HEK293 (cell line): Measurements from ENCODE around the gene NOX1.

ENCODE experiments used
- CTCF ChIP-seq: fragments of 450-650 bp; formaldehyde crosslinking; IDR thresholded peaks from 2 replicates; pipeline ENCODE4 v1.5.1; 2016; ENCODE audit warnings: missing biosample characterization, missing genetic modification characterization
- HOXD13 ChIP-seq: sonication (generic); formaldehyde crosslinking; IDR thresholded peaks from 2 replicates; pipeline ENCODE4 v1.8.0; 2022; ENCODE audit warnings: missing genetic modification reagents, borderline replicate concordance
- RBAK ChIP-seq: fragments of 450-650 bp; formaldehyde crosslinking; IDR thresholded peaks from 2 replicates; pipeline ENCODE4 v1.5.1; 2016; ENCODE audit warnings: missing biosample characterization, missing genetic modification characterization
- REST ChIP-seq: fragments of 450-650 bp; formaldehyde crosslinking; IDR thresholded peaks from 2 replicates; pipeline ENCODE4 v1.5.1; 2016; ENCODE audit warnings: missing biosample characterization, missing genetic modification characterization
- SETDB1 ChIP-seq: IDR thresholded peaks from one replicate; pipeline ENCODE4 v1.6.1; 2017; ENCODE audit warnings: mild to moderate bottlenecking, low read length, moderate library complexity, mixed read lengths; ENCODE audit not compliant: insufficient read length
- ZBTB21 ChIP-seq: fragments of 450-650 bp; formaldehyde crosslinking; IDR thresholded peaks from 2 replicates; pipeline ENCODE4 v1.5.1; 2017; ENCODE audit warnings: missing biosample characterization, missing genetic modification characterization
- ZBTB7A ChIP-seq: fragments of 450-650 bp; formaldehyde crosslinking; IDR thresholded peaks from 2 replicates; pipeline ENCODE4 v1.5.1; 2016; ENCODE audit warnings: low read depth, missing biosample characterization, missing genetic modification characterization
- ZNF239 ChIP-seq: fragments of 450-650 bp; formaldehyde crosslinking; IDR thresholded peaks from 2 replicates; pipeline ENCODE4 v1.5.1; 2016; ENCODE audit warnings: missing biosample characterization, missing genetic modification characterization
- ZNF394 ChIP-seq: fragments of 450-650 bp; formaldehyde crosslinking; IDR thresholded peaks from 2 replicates; pipeline ENCODE4 v1.5.1; 2016; ENCODE audit warnings: missing biosample characterization, missing genetic modification characterization, mild to moderate bottlenecking, moderate library complexity, borderline replicate concordance
- ZNF645 ChIP-seq: fragments of 450-650 bp; formaldehyde crosslinking; IDR thresholded peaks from 2 replicates; pipeline ENCODE4; 2016; ENCODE audit warnings: missing biosample characterization, missing genetic modification characterization
- ZNF654 ChIP-seq: fragments of 450-650 bp; formaldehyde crosslinking; IDR thresholded peaks from 2 replicates; pipeline ENCODE4 v1.5.1; 2016; ENCODE audit warnings: low read depth, missing biosample characterization, missing genetic modification characterization
- ZNF837 ChIP-seq: fragments of 450-650 bp; formaldehyde crosslinking; IDR thresholded peaks from 2 replicates; pipeline ENCODE4 v1.5.1; 2016; ENCODE audit warnings: missing biosample characterization, missing genetic modification characterization

- TF ChIP-seq CTCF (tag by site-specific recombination) (no peak), HOXD13 (CRISPR knock-in tag) (no peak), ZNF645 (tag by site-specific recombination) (no peak), REST (tag by site-specific recombination) (no peak), ZNF239 (no peak), ZBTB7A (tag by site-specific recombination) (no peak), ZNF837 (tag by site-specific recombination) (no peak), RBAK (tag by site-specific recombination) (no peak), ZNF394 (tag by site-specific recombination) (no peak), ZNF654 (tag by site-specific recombination) (no peak), SETDB1 (no peak), ZBTB21 (tag by site-specific recombination) (no peak)
Measured at GRCh38 chrX:100915562-100915961, 41.4 kb upstream of the NOX1 start.
